ENCODE data around the gene TPK1. TPM values are rescaled to one million over a fixed set of nuclear protein-coding genes. Genes with fewer than 3 reads are reported as not detected.

The TPK1 gene
- total RNA-seq, 3 donors from 2014 or later (not counting 1 experiment from before 2014, with no cell fraction given): 20.9 to 28.6 (median 25.3) TPM

DNA sequence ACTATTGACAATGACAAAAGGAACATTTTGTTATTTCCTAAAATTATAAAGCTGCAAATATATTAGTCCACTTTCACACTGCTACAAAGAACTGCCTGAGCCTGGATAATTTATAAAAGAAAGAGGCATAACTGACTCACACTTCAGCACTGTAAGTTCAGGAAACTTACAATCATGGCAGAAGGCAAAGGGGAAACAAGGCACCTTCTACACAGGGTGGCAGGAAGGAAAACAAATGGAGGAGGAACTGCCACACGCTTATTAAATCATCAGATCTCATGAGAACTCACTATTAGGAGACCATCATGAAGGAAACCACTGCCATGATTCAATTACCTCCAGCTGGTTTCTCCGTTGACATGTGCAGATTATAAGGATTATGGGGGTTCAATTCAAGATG lies 203.1 kb downstream of the TPK1 start:
- H3K4me1 Mint-ChIP-seq: peaks cover 0 to 9% of the 10 kb centered on the region in 2 donors
- ATAC-seq: no peak
- no peaks in the 10 kb centered on the region for H3K4me1 ChIP-seq (ENCODE audit: control insufficient read depth, insufficient read depth, low read length)
- no peaks in the 10 kb centered on the region for H3K9me3 Mint-ChIP-seq
- H3K27ac Mint-ChIP-seq: no peak overlapping the region
- H3K27ac ChIP-seq (ENCODE audit: low read length): no peak overlapping the region
- 79% methylated on average over 2 of the region's 2 CpGs for WGBS (ENCODE audit: insufficient coverage)
- no peaks in the 10 kb centered on the region for H3K9me3 ChIP-seq (ENCODE audit: control insufficient read depth, insufficient read depth, low read length)
- no peaks in the 10 kb centered on the region for H3K27me3 Mint-ChIP-seq (ENCODE audit: low read depth in 2 of 2)
- DNase-seq: no peak
- intact Hi-C loops (cut with micrococcal nuclease): no loop called here
- H3K36me3 ChIP-seq (ENCODE audit: control insufficient read depth, insufficient read depth, low read length): no peaks in the 10 kb centered on the region
- TF ChIP-seq, protein P1, sequence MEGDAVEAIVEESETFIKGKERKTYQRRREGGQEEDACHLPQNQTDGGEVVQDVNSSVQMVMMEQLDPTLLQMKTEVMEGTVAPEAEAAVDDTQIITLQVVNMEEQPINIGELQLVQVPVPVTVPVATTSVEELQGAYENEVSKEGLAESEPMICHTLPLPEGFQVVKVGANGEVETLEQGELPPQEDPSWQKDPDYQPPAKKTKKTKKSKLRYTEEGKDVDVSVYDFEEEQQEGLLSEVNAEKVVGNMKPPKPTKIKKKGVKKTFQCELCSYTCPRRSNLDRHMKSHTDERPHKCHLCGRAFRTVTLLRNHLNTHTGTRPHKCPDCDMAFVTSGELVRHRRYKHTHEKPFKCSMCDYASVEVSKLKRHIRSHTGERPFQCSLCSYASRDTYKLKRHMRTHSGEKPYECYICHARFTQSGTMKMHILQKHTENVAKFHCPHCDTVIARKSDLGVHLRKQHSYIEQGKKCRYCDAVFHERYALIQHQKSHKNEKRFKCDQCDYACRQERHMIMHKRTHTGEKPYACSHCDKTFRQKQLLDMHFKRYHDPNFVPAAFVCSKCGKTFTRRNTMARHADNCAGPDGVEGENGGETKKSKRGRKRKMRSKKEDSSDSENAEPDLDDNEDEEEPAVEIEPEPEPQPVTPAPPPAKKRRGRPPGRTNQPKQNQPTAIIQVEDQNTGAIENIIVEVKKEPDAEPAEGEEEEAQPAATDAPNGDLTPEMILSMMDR (IDR thresholded peaks at IDR 0.05): no peak
- H3K4me3 Mint-ChIP-seq: no peak overlapping the region
- no peak overlapping the region for H3K4me3 ChIP-seq (ENCODE audit: low read length)
- no peaks in the 10 kb centered on the region for H3K27me3 ChIP-seq (ENCODE audit: control insufficient read depth, insufficient read depth, low read length)
- no peaks in the 10 kb centered on the region for H3K36me3 Mint-ChIP-seq

DNA sequence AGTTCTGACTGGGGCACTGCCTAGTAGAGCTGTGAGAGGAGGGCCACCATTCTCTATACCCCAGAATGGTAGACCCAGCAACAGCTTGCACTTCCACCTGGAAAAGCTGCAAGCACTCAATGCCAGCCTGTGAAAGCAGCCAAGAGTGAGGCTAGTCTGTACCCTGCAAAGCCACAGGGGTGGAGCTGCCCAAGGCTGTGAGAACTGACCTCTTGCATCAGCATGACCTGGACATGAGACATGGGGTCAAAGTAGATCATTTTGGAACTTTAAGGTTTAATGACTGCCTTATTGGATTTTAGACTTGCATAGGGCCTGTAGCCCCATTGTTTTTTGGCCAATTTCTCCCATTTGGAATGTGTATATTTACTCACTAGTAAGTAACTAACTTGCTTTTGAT lies 206.3 kb downstream of the TPK1 start:
- Histone ChIP-seq H3K4me1 (ENCODE audit: control insufficient read depth, insufficient read depth, low read length) (no peaks in the 10 kb centered on the region), H3K9me3 (ENCODE audit: control insufficient read depth, insufficient read depth, low read length) (no peaks in the 10 kb centered on the region), H3K27ac (ENCODE audit: low read length) (no peak overlapping the region), H3K27me3 (ENCODE audit: control insufficient read depth, insufficient read depth, low read length) (no peaks in the 10 kb centered on the region), H3K36me3 (ENCODE audit: control insufficient read depth, insufficient read depth, low read length) (no peaks in the 10 kb centered on the region), H3K4me3 (ENCODE audit: low read length) (no peak overlapping the region)
- intact Hi-C loops (cut with micrococcal nuclease): no loop called here
- Mint-ChIP-seq H3K9me3 (no peaks in the 10 kb centered on the region), H3K4me3 (no peak overlapping the region), H3K36me3 (no peaks in the 10 kb centered on the region), H3K27ac (no peak overlapping the region), H3K27me3 (ENCODE audit: low read depth in 2 of 2) (no peaks in the 10 kb centered on the region), H3K4me1 (peaks cover 6 to 9% of the 10 kb centered on the region in 2 donors)
- DNase-seq: no peak
- no peak for ATAC-seq
- TF ChIP-seq, protein P1 (IDR thresholded peaks at IDR 0.05): no peak

DNA sequence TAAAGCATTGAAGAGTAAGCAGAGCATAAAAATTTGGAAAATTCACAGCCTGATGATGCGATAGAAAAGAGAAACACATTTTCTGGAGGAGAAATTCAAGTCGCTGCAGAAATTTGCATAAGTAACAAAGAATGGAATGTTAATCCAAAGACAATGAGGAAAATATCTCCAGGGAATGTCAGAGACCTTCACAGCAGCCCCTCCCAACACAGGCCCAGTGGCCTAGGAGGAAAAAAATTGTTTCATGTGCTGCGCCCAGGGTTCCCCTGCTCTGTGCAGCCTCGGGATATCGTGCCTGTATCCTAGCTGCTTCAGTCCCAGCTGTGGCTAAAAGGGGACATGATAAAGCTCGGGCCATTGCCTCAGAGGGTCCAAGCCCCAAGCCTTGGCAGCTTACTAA lies 206.8 kb downstream of the TPK1 start:
- intact Hi-C loops (cut with micrococcal nuclease): no loop called here
- ATAC-seq: no peak
- Histone ChIP-seq H3K9me3 (ENCODE audit: control insufficient read depth, insufficient read depth, low read length) (no peaks in the 10 kb centered on the region), H3K27ac (ENCODE audit: low read length) (no peak overlapping the region), H3K36me3 (ENCODE audit: control insufficient read depth, insufficient read depth, low read length) (no peaks in the 10 kb centered on the region), H3K4me1 (ENCODE audit: control insufficient read depth, insufficient read depth, low read length) (no peaks in the 10 kb centered on the region), H3K27me3 (ENCODE audit: control insufficient read depth, insufficient read depth, low read length) (no peaks in the 10 kb centered on the region), H3K4me3 (ENCODE audit: low read length) (no peak overlapping the region)
- H3K9me3 Mint-ChIP-seq: no peaks in the 10 kb centered on the region
- 96% methylated on average over 6 of the region's 6 CpGs for WGBS (ENCODE audit: insufficient coverage)
- H3K27me3 Mint-ChIP-seq (ENCODE audit: low read depth in 2 of 2): no peaks in the 10 kb centered on the region
- H3K4me3 Mint-ChIP-seq: no peak overlapping the region
- no peaks in the 10 kb centered on the region for H3K36me3 Mint-ChIP-seq
- no peak for DNase-seq
- no peak overlapping the region for H3K27ac Mint-ChIP-seq
- peaks cover 6 to 9% of the 10 kb centered on the region in 2 donors for H3K4me1 Mint-ChIP-seq
- TF ChIP-seq, protein P1 (IDR thresholded peaks at IDR 0.05): no peak

DNA sequence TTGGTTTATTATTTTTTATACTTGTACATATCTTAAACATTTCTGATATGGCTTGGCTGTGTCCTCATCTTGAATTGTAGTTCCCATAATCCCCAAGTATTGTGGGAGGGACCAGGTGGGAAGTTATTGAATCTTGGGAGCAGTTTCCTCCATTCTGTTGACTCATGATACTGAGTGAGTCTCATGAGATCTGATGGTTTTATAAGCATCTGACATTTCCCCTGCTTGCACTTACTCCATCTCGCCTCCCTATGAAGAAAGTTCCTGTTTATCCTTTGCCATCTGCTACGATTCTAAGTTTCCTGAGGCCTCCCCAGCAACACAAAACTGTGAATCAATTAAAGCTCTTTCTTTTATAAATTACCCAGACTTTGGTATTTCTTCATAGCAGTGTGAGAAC lies 207.7 kb downstream of the TPK1 start:
- Mint-ChIP-seq H3K27me3 (ENCODE audit: low read depth in 2 of 2) (no peaks in the 10 kb centered on the region), H3K4me1 (peaks cover 6 to 9% of the 10 kb centered on the region in 2 donors), H3K4me3 (no peak overlapping the region), H3K9me3 (no peaks in the 10 kb centered on the region), H3K27ac (no peak overlapping the region), H3K36me3 (no peaks in the 10 kb centered on the region)
- Histone ChIP-seq H3K27me3 (ENCODE audit: control insufficient read depth, insufficient read depth, low read length) (no peaks in the 10 kb centered on the region), H3K9me3 (ENCODE audit: control insufficient read depth, insufficient read depth, low read length) (no peaks in the 10 kb centered on the region), H3K36me3 (ENCODE audit: control insufficient read depth, insufficient read depth, low read length) (no peaks in the 10 kb centered on the region), H3K4me1 (ENCODE audit: control insufficient read depth, insufficient read depth, low read length) (no peaks in the 10 kb centered on the region), H3K27ac (ENCODE audit: low read length) (no peak overlapping the region), H3K4me3 (ENCODE audit: low read length) (no peak overlapping the region)
- 60% methylated on average over 2 of the region's 2 CpGs for WGBS (ENCODE audit: insufficient coverage)
- TF ChIP-seq, protein P1 (IDR thresholded peaks at IDR 0.05): no peak
- DNase-seq (no peak), ATAC-seq (no peak)
- intact Hi-C loops (cut with micrococcal nuclease): no loop called here
